OCI-LY1 (cell line): ENCODE results near the gene CEP135.

Experiments
- H2AFZ ChIP-seq: fragments of 200-600 bp; sonication (generic), shearing (Covaris generic); 2 replicates; pipeline ENCODE4 v1.6.0; 2014; ENCODE audit warnings: antibody characterized with exemption, mild to moderate bottlenecking, low read length
- H3F3A ChIP-seq: fragments of 200-600 bp; sonication (generic), shearing (Covaris generic); 2 replicates; pipeline ENCODE4 v1.6.0; 2014; ENCODE audit warnings: mild to moderate bottlenecking, antibody characterized with exemption, low read length, moderate library complexity; ENCODE audit not compliant: insufficient read depth
- H3K27ac ChIP-seq: fragments of 200-600 bp; sonication (generic); 2 replicates; pipeline ENCODE4 v1.5.1; 2014; ENCODE audit warnings: low read length, mixed run types, mild to moderate bottlenecking, low read depth; ENCODE audit not compliant: poor library complexity, severe bottlenecking
- H3K27me3 ChIP-seq: fragments of 200-600 bp; sonication (generic); 2 replicates; pipeline ENCODE4 v1.6.0; 2014; ENCODE audit warnings: antibody characterized with exemption, mild to moderate bottlenecking, low read length, moderate library complexity; ENCODE audit not compliant: insufficient read depth
- H3K36me3 ChIP-seq: fragments of 200-600 bp; sonication (generic); 2 replicates; pipeline ENCODE4 v1.6.1; 2014; ENCODE audit warnings: mild to moderate bottlenecking, antibody characterized with exemption, low read length, moderate library complexity, mixed read lengths; ENCODE audit not compliant: insufficient read depth
- H3K4me1 ChIP-seq: fragments of 200-600 bp; sonication (generic); 2 replicates; pipeline ENCODE4 v1.5.1; 2014; ENCODE audit warnings: mild to moderate bottlenecking, low read length, moderate library complexity; ENCODE audit not compliant: insufficient read depth, severe bottlenecking
- H3K4me2 ChIP-seq: fragments of 200-600 bp; sonication (generic), shearing (Covaris generic); 2 replicates; pipeline ENCODE4 v1.6.1; 2014; ENCODE audit warnings: low read length
- H3K4me3 ChIP-seq: fragments of 200-600 bp; sonication (generic); 2 replicates; pipeline ENCODE4 v1.5.1; 2014; ENCODE audit warnings: low read length, low read depth, mild to moderate bottlenecking, mixed read lengths; ENCODE audit not compliant: poor library complexity, severe bottlenecking
- H3K79me2 ChIP-seq: fragments of 200-600 bp; shearing (Covaris generic); 2 replicates; pipeline ENCODE4 v1.6.1; 2016; ENCODE audit warnings: mixed run types, low read length, mixed read lengths; ENCODE audit not compliant: insufficient read depth
- H3K9ac ChIP-seq: fragments of 200-600 bp; sonication (generic), shearing (Covaris generic); 2 replicates; pipeline ENCODE4 v1.6.1; 2014; ENCODE audit warnings: mild to moderate bottlenecking, low read length, mixed read lengths
- H3K9me2 ChIP-seq: fragments of 200-600 bp; sonication (generic), shearing (Covaris generic); 2 replicates; pipeline ENCODE4 v1.6.1; 2014; ENCODE audit warnings: low read depth, mild to moderate bottlenecking, low read length, mixed read lengths
- H3K9me3 ChIP-seq: fragments of 200-600 bp; shearing (Covaris generic); 2 replicates; pipeline ENCODE4 v1.6.1; 2014; ENCODE audit warnings: low read length, mixed read lengths
- H4K20me1 ChIP-seq: fragments of 200-600 bp; sonication (generic), shearing (Covaris generic); 2 replicates; pipeline ENCODE4 v1.6.0; 2016; ENCODE audit warnings: mild to moderate bottlenecking, low read length; ENCODE audit not compliant: insufficient read depth
- CTCF ChIP-seq: fragments of 200-600 bp; sonication (generic), shearing (Covaris generic); IDR thresholded peaks from 2 replicates; pipeline ENCODE4 v1.5.1; 2017; ENCODE audit warnings: mild to moderate bottlenecking, antibody characterized with exemption, low read length, moderate library complexity, mixed read lengths
- EZH2 ChIP-seq: fragments of 200-600 bp; sonication (generic), shearing (Covaris generic); IDR thresholded peaks from 2 replicates; pipeline ENCODE4 v1.8.0; 2017; ENCODE audit warnings: borderline replicate concordance, mixed run types, mild to moderate bottlenecking, antibody characterized with exemption, low read length, moderate library complexity, mixed read lengths

CEP135 gene

GRCh38 chr4:56082829-56083228 lies 134.1 kb downstream of the CEP135 start:
- Histone ChIP-seq H3K9me3 (no peaks in the 10 kb centered on the region), H3K4me1 (no peaks in the 10 kb centered on the region), H3K36me3 (no peaks in the 10 kb centered on the region), H3K9ac (no peak overlapping the region), H2AFZ (no peak overlapping the region), H3F3A (no peaks in the 10 kb centered on the region), H3K79me2 (no peaks in the 10 kb centered on the region), H3K27me3 (no peaks in the 10 kb centered on the region), H3K4me3 (no peak overlapping the region), H3K4me2 (no peak overlapping the region), H3K27ac (no peak overlapping the region), H3K9me2 (no peaks in the 10 kb centered on the region), H4K20me1 (no peaks in the 10 kb centered on the region)
- TF ChIP-seq EZH2: no peak
- TF ChIP-seq CTCF: no peak
